Effector memory CD8-positive, alpha-beta T cell (primary cell): Measurements from ENCODE around the gene CUBN.

Source experiments
- ATAC-seq: fragments of 150-1000 bp; cut with Tn5 transposase; replicated peaks from 2 replicates; pipeline ENCODE4 v1.10.0; 2021; ENCODE audit warnings: mild to moderate bottlenecking, moderate library complexity
- DNase-seq, 3 experiments: peaks; one replicate each; pipeline ENCODE4 v3.0.0; 2021
- H3K27ac Mint-ChIP-seq, 2 donors: one replicate each; pipeline ENCODE4 v1.8.0; 2022; ENCODE audit warnings: mild to moderate bottlenecking in 2 of 2, mixed read lengths in 2 of 2, moderate library complexity in 2 of 2
- H3K27me3 Mint-ChIP-seq, 2 donors: one replicate each; pipeline ENCODE4 v1.8.0; 2022; ENCODE audit warnings: mixed read lengths in 2 of 2
- H3K36me3 Mint-ChIP-seq: one replicate; pipeline ENCODE4 v1.8.0; 2022; ENCODE audit warnings: mild to moderate bottlenecking, moderate library complexity, mixed read lengths; ENCODE audit not compliant: insufficient read depth
- H3K4me1 Mint-ChIP-seq, 2 donors: one replicate each; pipeline ENCODE4 v1.8.0; 2022; ENCODE audit warnings: low read depth in 2 of 2, mixed read lengths in 2 of 2
- H3K4me3 Mint-ChIP-seq, 2 donors: one replicate each; pipeline ENCODE4 v1.8.0; 2022; ENCODE audit warnings: mild to moderate bottlenecking in 2 of 2, mixed read lengths in 2 of 2, moderate library complexity in 2 of 2
- H3K9me3 Mint-ChIP-seq, 2 donors: one replicate each; pipeline ENCODE4 v1.8.0; 2022; ENCODE audit warnings: mixed read lengths in 2 of 2

Gene CUBN

DNA sequence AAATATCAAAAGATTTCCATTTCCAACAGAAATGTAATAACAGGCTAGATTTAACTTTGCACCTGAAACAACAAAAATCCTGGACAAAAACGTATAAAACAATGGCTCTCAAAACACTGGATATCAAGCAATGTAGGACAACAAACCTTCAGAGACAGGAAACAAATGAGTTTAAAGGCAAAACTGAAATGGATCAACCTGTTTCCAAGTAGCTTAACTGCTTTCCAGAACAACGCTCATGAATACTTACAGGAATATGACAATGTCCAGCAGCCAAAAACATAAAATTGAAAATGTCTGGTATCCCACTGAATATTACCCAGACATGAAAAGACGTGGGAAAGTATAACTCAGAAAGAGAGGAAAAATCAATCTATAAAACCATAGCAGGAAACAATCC, 62.8 kb downstream of the CUBN start:
- Mint-ChIP-seq H3K36me3 (peaks cover 7% of the 10 kb centered on the region), H3K27me3 (no peaks in the 10 kb centered on the region), H3K4me3 (no peak overlapping the region), H3K9me3 (no peaks in the 10 kb centered on the region), H3K4me1 (peaks cover 9 to 18% of the 10 kb centered on the region in 2 donors), H3K27ac (peak overlapping the region in 1 of 2 donors; percentile 3)
- ATAC-seq (no peak), DNase-seq (no peak)

DNA sequence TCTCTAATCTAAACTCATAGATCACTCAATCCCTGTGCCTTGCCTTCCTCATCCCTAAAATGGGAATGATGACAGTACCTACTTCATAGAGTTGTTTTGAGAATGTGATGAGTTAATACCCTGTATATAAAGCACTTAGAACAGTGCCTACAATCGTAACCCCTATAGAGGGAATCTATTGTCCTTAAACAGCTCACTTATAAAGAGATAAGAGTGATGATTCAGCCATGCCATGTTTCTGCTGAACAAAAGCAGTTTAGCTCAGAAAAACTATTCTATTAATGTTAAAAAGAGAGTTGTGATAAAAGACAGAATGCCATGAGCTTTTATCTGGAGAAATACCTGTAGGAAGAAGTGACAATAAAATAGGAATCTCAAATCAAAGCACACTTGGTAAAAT, 63.6 kb downstream of the CUBN start:
- Mint-ChIP-seq H3K9me3 (no peaks in the 10 kb centered on the region), H3K27ac (peak overlapping the region in 1 of 2 donors; percentile 3)

DNA sequence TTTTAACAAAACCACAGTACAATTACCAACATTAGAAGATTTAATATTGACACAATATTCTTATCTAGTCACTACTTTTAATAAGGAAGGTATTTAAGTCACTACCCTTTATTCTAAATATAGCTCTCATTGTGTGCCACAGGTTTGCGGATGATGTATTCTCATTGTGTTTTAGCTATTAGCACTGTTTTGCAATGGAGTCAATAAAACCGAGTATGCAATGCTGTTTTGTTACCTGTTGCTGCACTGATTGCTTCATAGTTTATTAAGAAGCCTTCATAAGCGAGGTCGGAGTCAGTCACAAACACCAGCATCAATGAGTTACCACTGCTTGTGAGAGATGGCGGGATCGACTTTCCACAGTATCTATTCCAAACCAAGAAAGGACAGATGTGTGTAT, 64.3 kb downstream of the CUBN start:
- DNase-seq (no peak), ATAC-seq (no peak)
- Mint-ChIP-seq H3K9me3 (no peaks in the 10 kb centered on the region), H3K4me3 (no peak overlapping the region), H3K27me3 (no peaks in the 10 kb centered on the region), H3K36me3 (no peaks in the 10 kb centered on the region), H3K4me1 (peaks cover 9 to 18% of the 10 kb centered on the region in 2 donors), H3K27ac (no peak overlapping the region)

More for the DNA sequence above, 63.6 kb downstream of the CUBN start:
- ATAC-seq (no peak), DNase-seq (no peak)
- Mint-ChIP-seq H3K27me3 (no peaks in the 10 kb centered on the region), H3K4me3 (no peak overlapping the region), H3K36me3 (peaks cover 3% of the 10 kb centered on the region), H3K4me1 (peaks cover 9 to 18% of the 10 kb centered on the region in 2 donors)

DNA sequence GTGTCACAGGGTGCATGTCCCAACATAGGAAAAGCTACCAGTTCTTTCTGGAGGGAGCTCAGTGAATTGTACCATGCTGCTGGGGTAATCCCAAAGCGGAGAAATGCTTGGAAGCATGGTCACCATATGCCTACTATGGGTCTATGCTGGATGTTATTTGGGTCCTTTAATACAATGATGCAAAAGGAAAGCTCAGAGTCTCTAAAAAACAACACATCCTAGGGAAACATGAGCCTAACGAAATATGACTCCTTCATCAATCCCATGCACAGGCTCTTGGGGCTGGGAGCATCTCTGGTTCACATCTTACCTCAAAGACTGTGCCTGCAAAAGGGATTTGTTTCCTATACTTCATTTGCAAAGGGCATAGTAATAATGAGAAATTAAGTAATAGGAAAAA, 65.2 kb downstream of the CUBN start:
- Mint-ChIP-seq H3K27ac (peak overlapping the region in 1 of 2 donors; percentile 17), H3K36me3 (no peaks in the 10 kb centered on the region), H3K9me3 (no peaks in the 10 kb centered on the region), H3K27me3 (no peaks in the 10 kb centered on the region), H3K4me3 (no peak overlapping the region), H3K4me1 (peaks cover 9 to 18% of the 10 kb centered on the region in 2 donors)
- DNase-seq (no peak), ATAC-seq (no peak)

- H3K4me1 Mint-ChIP-seq, result peaks cover 10 to 18% of the 10 kb centered on the region in 2 donors
- no peak for ATAC-seq
These were observed 66.6 kb downstream of the CUBN start for GRCh38 chr10:17062955-17063484.

GRCh38 chr10:17062493-17062892, 67.1 kb downstream of the CUBN start:
- DNase-seq (no peak), ATAC-seq (no peak)
- no peaks in the 10 kb centered on the region for H3K36me3 Mint-ChIP-seq
- H3K27me3 Mint-ChIP-seq, result no peaks in the 10 kb centered on the region
- H3K27ac Mint-ChIP-seq, result peak overlapping the region in 1 of 2 donors; percentile 46
- no peaks in the 10 kb centered on the region for H3K9me3 Mint-ChIP-seq
- no peak overlapping the region for H3K4me3 Mint-ChIP-seq
- H3K4me1 Mint-ChIP-seq, result peaks cover 5 to 13% of the 10 kb centered on the region in 2 donors

More at GRCh38 chr10:17062955-17063484, 66.6 kb downstream of the CUBN start:
- Mint-ChIP-seq H3K36me3 (no peaks in the 10 kb centered on the region), H3K4me3 (no peak overlapping the region), H3K9me3 (no peaks in the 10 kb centered on the region), H3K27me3 (no peaks in the 10 kb centered on the region), H3K27ac (peak overlapping the region in 1 of 2 donors; percentile 56)
- no peak for DNase-seq

- Mint-ChIP-seq H3K4me3 (no peak overlapping the region), H3K36me3 (no peaks in the 10 kb centered on the region), H3K27me3 (no peaks in the 10 kb centered on the region), H3K9me3 (no peaks in the 10 kb centered on the region), H3K27ac (peak overlapping the region in 1 of 2 donors; percentile 46), H3K4me1 (peaks cover 1 to 8% of the 10 kb centered on the region in 2 donors)
- no peak for ATAC-seq
- DNase-seq, result no peak
These were observed 67.6 kb downstream of the CUBN start for GRCh38 chr10:17062009-17062408.

DNA sequence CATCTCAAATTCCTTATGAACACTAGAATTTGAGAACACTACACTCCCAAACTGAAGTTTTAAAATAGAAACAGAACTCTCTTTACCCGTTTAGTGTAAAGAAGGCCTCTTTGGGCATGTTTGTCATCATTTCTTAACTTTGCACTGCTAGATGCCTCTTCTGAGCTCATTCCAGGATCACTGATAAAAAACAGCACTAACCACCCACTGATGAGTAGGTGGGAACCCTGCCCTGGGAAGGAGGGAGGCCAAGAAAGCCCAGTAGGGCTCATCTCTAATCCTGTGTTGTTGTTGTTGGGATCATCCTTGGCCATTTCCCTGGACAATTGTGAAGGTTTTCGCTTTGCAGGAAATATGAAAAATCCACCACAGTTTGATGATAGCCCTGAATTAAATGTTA, 68.2 kb downstream of the CUBN start:
- Mint-ChIP-seq H3K9me3 (no peaks in the 10 kb centered on the region), H3K27ac (peak overlapping the region; percentile 18 to 46), H3K36me3 (peaks cover 3% of the 10 kb centered on the region), H3K4me1 (peaks cover 1 to 5% of the 10 kb centered on the region in 2 donors), H3K27me3 (no peaks in the 10 kb centered on the region), H3K4me3 (no peak overlapping the region)
- no peak for DNase-seq
- no peak for ATAC-seq

DNA sequence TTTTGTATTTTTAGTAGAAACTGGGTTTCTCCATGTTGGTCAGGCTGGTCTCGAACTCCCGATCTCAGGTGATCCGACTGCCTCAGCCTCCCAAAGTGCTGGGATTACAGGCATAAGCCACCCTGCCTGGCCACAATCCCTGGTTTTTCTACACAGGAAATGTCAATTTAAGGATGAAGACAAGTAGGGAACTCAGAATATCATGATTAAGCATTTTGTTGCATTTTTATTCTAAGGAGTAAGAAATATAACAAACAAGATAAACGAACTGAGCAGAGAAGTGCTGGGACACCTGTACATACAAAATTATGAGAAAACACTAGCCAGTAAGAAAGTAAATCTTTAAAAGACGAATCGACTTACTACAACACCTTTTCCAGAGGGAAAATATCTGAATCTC, 69.3 kb downstream of the CUBN start:
- Mint-ChIP-seq H3K4me1 (peaks cover 0 to 1% of the 10 kb centered on the region in 2 donors), H3K27ac (no peak overlapping the region)

DNA sequence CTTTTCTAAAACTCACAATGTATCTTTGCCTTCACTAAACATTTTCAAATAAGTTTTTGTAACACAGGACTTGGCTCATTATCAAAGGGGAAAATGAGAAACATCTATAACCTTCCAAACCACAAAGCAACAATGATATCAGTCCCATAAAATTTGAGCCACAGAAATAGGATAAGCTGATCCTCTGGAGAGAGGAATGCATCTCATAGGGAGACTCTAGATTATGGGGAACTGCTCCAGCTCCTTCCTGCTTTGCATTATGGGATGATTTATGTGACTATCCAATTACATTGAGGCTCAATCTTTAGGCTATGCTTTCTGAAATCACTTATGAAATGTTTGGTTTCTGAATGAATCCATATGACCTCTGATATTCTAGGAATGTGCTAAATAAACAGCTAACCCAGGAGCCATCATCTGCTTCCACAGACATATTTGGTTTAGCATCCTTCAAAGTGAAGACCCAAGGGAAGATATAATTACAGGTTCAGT, 70.4 kb downstream of the CUBN start:
- peaks cover 3% of the 10 kb centered on the region for H3K36me3 Mint-ChIP-seq
- peaks cover 0 to 1% of the 10 kb centered on the region in 2 donors for H3K4me1 Mint-ChIP-seq
- H3K27me3 Mint-ChIP-seq, result no peaks in the 10 kb centered on the region
- H3K27ac Mint-ChIP-seq, result peak overlapping the region in 1 of 2 donors; percentile 27
- DNase-seq (no peak), ATAC-seq (no peak)
- H3K9me3 Mint-ChIP-seq, result no peaks in the 10 kb centered on the region
- H3K4me3 Mint-ChIP-seq, result no peak overlapping the region

More for the DNA sequence above, 69.3 kb downstream of the CUBN start:
- ATAC-seq (no peak), DNase-seq (no peak)
- Mint-ChIP-seq H3K27me3 (no peaks in the 10 kb centered on the region), H3K9me3 (no peaks in the 10 kb centered on the region), H3K36me3 (peaks cover 3% of the 10 kb centered on the region), H3K4me3 (no peak overlapping the region)

DNA sequence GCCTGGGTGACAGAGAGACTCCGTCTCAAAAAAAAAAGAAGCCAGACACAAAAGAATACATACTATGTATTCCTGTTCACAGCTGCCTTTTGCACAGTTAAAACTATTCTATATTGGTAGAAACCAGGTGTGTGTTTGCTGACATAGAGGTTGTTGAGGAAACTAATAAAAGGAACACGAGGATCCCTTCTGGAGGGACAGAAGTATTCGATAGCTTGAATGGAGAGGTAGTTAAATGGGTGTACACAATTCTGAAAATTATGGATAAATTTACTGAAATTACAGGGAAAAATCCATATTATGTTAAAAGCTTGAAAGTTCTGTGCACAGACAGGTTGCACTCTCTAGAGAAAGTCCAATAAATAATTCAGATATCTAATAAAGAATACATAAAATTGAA, 71.5 kb downstream of the CUBN start:
- ATAC-seq (no peak), DNase-seq (no peak)
- H3K4me3 Mint-ChIP-seq, result no peak overlapping the region
- H3K27me3 Mint-ChIP-seq, result no peaks in the 10 kb centered on the region
- peaks cover 1 to 6% of the 10 kb centered on the region in 2 donors for H3K4me1 Mint-ChIP-seq
- no peaks in the 10 kb centered on the region for H3K9me3 Mint-ChIP-seq
- H3K27ac Mint-ChIP-seq, result peak overlapping the region in 1 of 2 donors; percentile 53
- H3K36me3 Mint-ChIP-seq, result peaks cover 3% of the 10 kb centered on the region

- Mint-ChIP-seq H3K27ac (no peak overlapping the region), H3K4me1 (peaks cover 1 to 7% of the 10 kb centered on the region in 2 donors), H3K4me3 (no peak overlapping the region), H3K27me3 (no peaks in the 10 kb centered on the region), H3K36me3 (peaks cover 5% of the 10 kb centered on the region), H3K9me3 (peaks cover 0 to 2% of the 10 kb centered on the region in 2 donors)
- no peak for ATAC-seq
- no peak for DNase-seq
These were observed 72.7 kb downstream of the CUBN start for GRCh38 chr10:17056781-17057428.

- no peak overlapping the region for H3K27ac Mint-ChIP-seq
- H3K4me1 Mint-ChIP-seq, result peaks cover 0 to 18% of the 10 kb centered on the region in 2 donors
- peaks cover 6% of the 10 kb centered on the region for H3K36me3 Mint-ChIP-seq
- ATAC-seq (peak; percentile 51), DNase-seq (no peak)
- no peak overlapping the region for H3K4me3 Mint-ChIP-seq
- peaks cover 0 to 8% of the 10 kb centered on the region in 2 donors for H3K9me3 Mint-ChIP-seq
- H3K27me3 Mint-ChIP-seq, result no peaks in the 10 kb centered on the region
These were observed 76.1 kb downstream of the CUBN start for GRCh38 chr10:17053513-17053912.

DNA sequence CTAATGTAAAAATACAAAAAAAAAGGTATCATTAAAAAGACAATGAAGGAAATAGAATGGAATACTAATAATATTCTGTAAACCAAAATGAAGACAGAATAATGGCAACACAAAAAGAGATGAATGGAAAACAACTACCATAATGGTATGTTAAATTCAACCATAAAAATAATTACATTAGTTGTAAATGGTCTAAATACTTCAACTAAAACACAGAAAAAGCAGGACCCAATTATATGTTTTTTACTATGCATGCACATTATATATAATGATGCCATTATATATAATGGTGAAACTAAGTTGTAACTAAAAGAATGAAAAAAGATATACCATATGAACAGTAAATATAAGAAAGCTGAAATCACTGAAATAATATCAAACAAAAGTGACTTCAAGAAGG, 76.5 kb downstream of the CUBN start:
- H3K27ac Mint-ChIP-seq, result no peak overlapping the region
- H3K9me3 Mint-ChIP-seq, result peaks cover 0 to 8% of the 10 kb centered on the region in 2 donors
- no peak for ATAC-seq
- DNase-seq, result no peak
- peaks cover 6% of the 10 kb centered on the region for H3K36me3 Mint-ChIP-seq
- H3K27me3 Mint-ChIP-seq, result no peaks in the 10 kb centered on the region
- H3K4me1 Mint-ChIP-seq, result peaks cover 0 to 18% of the 10 kb centered on the region in 2 donors
- H3K4me3 Mint-ChIP-seq, result no peak overlapping the region
